Measurements from ENCODE around the gene SNTG2. TPM values are rescaled to one million over a fixed set of nuclear protein-coding genes. Genes with fewer than 3 reads are reported as not detected.
A peak's percentile ranks its signal among the peaks of the same experiment; 100 is the strongest.

Gene SNTG2
- total RNA-seq, 1 donor from 2014 or later = not detected

DNA sequence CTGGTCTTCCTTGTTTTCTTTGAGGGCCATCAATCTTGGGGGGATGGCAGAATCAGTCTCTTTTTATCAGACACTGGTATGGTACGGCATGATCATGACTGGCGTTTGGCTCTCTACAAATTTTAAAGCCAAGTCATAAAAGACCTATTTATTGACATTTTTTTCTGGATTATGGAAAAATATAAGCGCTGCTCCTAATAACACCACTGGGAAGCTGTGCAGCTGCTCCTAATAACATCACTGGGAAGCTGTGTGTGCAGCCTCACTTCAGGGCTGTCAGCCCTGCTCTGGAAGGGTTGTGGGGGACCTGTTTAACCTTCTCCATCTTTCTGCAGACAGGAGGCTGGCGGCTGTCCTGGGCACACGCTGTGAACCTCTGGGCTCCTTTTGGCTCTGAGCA is 88.9 kb downstream of the SNTG2 start:
- TF ChIP-seq, protein P1, sequence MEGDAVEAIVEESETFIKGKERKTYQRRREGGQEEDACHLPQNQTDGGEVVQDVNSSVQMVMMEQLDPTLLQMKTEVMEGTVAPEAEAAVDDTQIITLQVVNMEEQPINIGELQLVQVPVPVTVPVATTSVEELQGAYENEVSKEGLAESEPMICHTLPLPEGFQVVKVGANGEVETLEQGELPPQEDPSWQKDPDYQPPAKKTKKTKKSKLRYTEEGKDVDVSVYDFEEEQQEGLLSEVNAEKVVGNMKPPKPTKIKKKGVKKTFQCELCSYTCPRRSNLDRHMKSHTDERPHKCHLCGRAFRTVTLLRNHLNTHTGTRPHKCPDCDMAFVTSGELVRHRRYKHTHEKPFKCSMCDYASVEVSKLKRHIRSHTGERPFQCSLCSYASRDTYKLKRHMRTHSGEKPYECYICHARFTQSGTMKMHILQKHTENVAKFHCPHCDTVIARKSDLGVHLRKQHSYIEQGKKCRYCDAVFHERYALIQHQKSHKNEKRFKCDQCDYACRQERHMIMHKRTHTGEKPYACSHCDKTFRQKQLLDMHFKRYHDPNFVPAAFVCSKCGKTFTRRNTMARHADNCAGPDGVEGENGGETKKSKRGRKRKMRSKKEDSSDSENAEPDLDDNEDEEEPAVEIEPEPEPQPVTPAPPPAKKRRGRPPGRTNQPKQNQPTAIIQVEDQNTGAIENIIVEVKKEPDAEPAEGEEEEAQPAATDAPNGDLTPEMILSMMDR (conservative IDR thresholded peaks at IDR 0.05; ENCODE audit: low read depth, low read length) = no peak
- H3K4me3 ChIP-seq (ENCODE audit: low read depth, low read length) = no peak overlapping the region
- DNase-seq (ENCODE audit: low read depth) = no peak

DNA sequence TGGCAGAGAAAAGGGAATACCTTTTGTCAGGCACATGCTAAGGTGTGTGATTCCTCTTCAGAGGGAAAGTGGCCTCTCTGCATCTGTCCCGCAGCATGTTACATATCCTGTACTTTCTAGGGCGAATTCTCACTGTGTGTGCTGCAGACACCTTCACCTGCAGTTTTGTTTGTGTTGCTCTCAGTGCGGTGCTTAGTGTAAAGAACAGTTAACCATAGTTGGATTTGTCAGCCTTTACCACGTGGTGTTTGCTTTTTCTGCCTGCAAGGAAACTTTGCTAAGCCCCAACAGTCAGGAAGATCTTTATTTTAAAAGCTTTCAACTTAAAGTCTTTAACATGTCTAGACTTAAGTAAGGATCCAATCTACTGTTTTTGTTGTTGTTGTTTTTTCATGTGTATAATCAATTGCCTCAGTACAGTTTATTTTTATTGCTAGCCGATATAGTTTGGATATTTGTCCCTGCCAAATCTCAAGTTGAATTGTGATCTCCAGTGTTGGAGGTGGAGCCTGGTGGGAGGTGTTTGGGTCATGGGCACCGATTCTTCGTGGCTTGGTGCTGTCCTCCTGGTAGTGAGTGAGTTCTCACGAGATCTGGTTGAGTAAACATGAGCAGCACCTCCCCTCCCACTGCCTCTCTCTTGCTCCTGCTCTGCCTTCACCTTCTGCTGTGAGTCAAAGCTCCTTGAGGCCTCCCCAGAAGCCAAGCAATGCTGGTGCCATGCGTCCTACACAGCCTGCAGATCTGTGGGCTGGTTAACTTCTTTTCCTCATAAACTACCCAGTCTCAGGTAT is 90.6 kb downstream of the SNTG2 start:
- H3K4me3 ChIP-seq (ENCODE audit: low read depth, low read length) = no peak overlapping the region
- TF ChIP-seq, protein P1 (conservative IDR thresholded peaks at IDR 0.05; ENCODE audit: low read depth, low read length) = no peak
- DNase-seq (ENCODE audit: low read depth) = no peak

DNA sequence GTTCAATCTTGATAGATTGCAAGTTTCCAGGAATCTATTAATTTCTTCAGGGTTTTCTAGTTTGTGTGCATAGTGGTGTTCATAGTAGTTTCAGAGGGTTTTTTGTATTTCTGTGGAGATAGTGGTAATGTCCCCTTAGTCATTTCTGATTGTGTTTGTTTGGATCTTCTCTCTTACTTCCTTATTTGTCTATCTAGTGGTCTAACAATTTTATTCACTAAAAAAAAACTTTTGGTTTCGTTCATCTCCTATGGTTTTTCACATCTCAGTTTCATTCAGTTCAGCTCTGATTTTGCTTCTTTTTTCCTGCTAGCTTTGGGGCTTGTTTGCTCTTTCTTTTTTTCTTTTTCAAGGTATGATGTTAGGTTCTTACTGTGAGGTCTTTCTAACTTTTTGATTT is 94.5 kb downstream of the SNTG2 start:
- TF ChIP-seq, protein P1 (conservative IDR thresholded peaks at IDR 0.05; ENCODE audit: low read depth, low read length) = no peak
- DNase-seq (ENCODE audit: low read depth) = no peak
- no peak overlapping the region for H3K4me3 ChIP-seq (ENCODE audit: low read depth, low read length)

DNA sequence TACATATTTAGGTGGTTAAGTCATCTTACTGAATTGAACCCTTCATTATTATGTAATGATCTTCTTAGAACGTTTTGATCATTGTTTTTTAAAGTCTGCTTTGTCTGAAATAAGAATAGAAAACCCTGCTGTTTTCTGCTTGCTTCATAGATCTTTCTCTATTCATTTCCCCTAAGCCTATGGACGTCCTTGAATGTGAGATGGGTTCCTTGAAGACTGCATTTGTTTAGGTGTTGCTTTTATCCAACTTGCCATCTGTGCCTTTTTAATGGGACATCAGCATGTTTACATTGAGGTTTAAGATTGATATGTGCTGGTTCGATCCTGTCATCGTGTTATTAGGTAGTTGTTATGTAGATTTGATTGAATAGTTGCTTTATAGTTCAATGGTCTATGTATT is 95.4 kb downstream of the SNTG2 start:
- no peak overlapping the region for H3K4me3 ChIP-seq (ENCODE audit: low read depth, low read length)
- no peak for DNase-seq (ENCODE audit: low read depth)
- TF ChIP-seq, protein P1 (conservative IDR thresholded peaks at IDR 0.05; ENCODE audit: low read depth, low read length) = no peak

DNA sequence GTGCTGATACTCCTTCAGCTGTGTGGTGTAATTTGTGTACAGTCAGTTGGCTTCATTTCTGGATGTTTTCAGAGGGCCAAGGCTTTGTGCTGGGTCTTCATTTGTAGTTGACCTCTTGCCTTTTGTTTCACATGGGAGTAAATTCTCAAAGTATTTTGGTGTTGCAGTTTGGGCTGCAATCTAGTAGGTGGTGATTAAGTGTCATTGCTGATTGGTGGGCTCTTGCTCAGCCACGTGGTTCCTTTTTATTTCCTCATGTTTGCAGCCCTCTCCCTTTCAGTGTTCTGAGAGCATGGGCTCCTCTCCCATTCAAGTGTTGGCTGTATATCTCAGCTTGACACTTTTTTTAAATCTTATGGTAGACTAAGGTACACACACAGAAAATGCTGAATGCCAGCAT is 96.8 kb downstream of the SNTG2 start:
- DNase-seq (ENCODE audit: low read depth) = no peak
- TF ChIP-seq, protein P1 (conservative IDR thresholded peaks at IDR 0.05; ENCODE audit: low read depth, low read length) = peak; percentile 62
- H3K4me3 ChIP-seq (ENCODE audit: low read depth, low read length) = no peak overlapping the region

DNA sequence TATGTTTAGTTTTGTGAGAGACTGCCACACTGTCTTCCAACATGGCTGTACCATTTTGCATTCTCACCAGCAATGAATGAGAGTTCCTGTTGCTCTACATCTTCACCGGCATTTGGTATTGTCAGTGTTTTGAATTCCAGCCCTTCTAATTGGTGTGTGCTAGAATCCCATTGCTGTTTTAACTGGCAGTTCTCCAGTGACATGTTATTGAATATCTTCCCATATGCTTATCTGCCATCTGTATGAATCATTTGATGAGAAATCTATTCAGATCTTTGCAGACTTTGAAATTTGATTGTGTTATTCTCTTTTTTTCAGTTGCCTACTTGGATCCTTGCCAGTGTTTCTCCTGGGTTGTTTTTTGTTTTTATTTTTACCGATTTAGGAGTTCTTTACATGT is 99.0 kb downstream of the SNTG2 start:
- no peak overlapping the region for H3K4me3 ChIP-seq (ENCODE audit: low read depth, low read length)
- no peak for DNase-seq (ENCODE audit: low read depth)
- TF ChIP-seq, protein P1 (conservative IDR thresholded peaks at IDR 0.05; ENCODE audit: low read depth, low read length) = no peak

DNA sequence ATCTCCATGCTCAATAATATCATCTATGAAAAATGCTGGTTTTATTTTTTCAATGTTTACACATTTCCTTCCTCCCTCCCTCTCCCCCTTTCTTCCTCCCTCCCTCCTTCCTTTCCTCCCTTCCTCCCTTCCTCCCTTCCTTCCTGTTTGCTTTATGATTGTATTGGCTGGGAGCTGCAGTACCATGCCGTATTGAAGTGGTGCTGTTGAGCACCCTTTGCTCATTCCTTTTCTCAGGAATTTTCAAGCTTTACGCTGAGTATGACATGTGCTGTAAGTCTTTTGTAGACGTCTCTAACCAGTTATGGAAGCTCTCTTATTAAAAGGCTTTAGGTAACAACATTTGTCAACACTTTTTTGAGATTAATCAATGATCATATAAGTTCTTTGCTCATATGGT is 100.4 kb downstream of the SNTG2 start:
- TF ChIP-seq, protein P1 (conservative IDR thresholded peaks at IDR 0.05; ENCODE audit: low read depth, low read length) = peak; percentile 54
- no peak overlapping the region for H3K4me3 ChIP-seq (ENCODE audit: low read depth, low read length)
- no peak for DNase-seq (ENCODE audit: low read depth)

Data from epithelial cell of proximal tubule (primary cell).